ENCODE results near the gene LAPTM5. TPM values are rescaled to one million over a fixed set of nuclear protein-coding genes. Genes with fewer than 3 reads are reported as not detected.

LAPTM5 gene
- total and polyA plus RNA-seq, 10 of the 15 experiments (the other 5 are each of a cell fraction or from before 2014, with no cell fraction given) = 24.1 to 1,034 (median 687) TPM

- H3K9ac ChIP-seq (ENCODE audit: control insufficient read depth, insufficient read depth, low read length) = no peak overlapping the region
Observed at GRCh38 chr1:30783256-30783915, 25.8 kb upstream of the LAPTM5 start.

More at GRCh38 chr1:30783256-30783915, 25.8 kb upstream of the LAPTM5 start:
- Histone ChIP-seq H4K20me1 (ENCODE audit: control insufficient read depth, insufficient read depth) (no peaks in the 10 kb centered on the region), H3K79me2 (ENCODE audit: control insufficient read depth, insufficient read depth, low read length) (no peaks in the 10 kb centered on the region; the same call in none of the 2 replicates), H3K27ac (ENCODE audit: control insufficient read depth, insufficient read depth) (no peak overlapping the region), H3K4me1 (ENCODE audit: control insufficient read depth, insufficient read depth, low read length) (peaks cover 14% of the 10 kb centered on the region), H2AFZ (ENCODE audit: control insufficient read depth, low read depth, low read length) (no peak overlapping the region), H3K27me3 (replicated peaks in 1 of 2; ENCODE audit: control insufficient read depth in 2 of 2, insufficient read depth in 2 of 2, low read length in 1 of 2) (no peaks in the 10 kb centered on the region; a peak in 1 of 4 replicates), H3K36me3 (ENCODE audit: control insufficient read depth in 2 of 2, insufficient read depth in 2 of 2, low read length in 1 of 2) (no peaks in the 10 kb centered on the region), H3K4me3 (no peak overlapping the region), H3K4me2 (ENCODE audit: control insufficient read depth, insufficient read depth) (no peak overlapping the region), H3K9me3 (replicated peaks; ENCODE audit: control insufficient read depth, insufficient read depth, low read length) (no peaks in the 10 kb centered on the region)
- in situ Hi-C loops (cut with MboI) = no loop called here
- ChIA-PET POLR2A (interaction anchor here (0.6 to 3.7 kb wide), 4 partner anchors 21 to 165 kb away, joined by 3 to 18 read pairs (median 3); no protein-coding TSS in a partner anchor), RAD21 (ENCODE audit: unreplicated experiment) (interaction anchor here (0.6 to 9.5 kb wide), 16 partner anchors 8 to 1370 kb away, joined by 3 to 538 read pairs (median 4); partner anchors contain the start of genes MATN1 and SDC3), SMC1A (ENCODE audit: uncharacterized antibody, unreplicated experiment) (interaction anchor here (0.9 to 8.6 kb wide), 10 partner anchors 7 to 145 kb away, joined by 3 to 427 read pairs (median 6); partner anchors contain the start of genes LAPTM5 and MATN1), CTCF (interaction anchor here (0.7 to 11.7 kb wide), 29 partner anchors 7 to 175 kb away, joined by 3 to 516 read pairs (median 6); partner anchors contain the start of gene MATN1)
- intact Hi-C loops (cut with micrococcal nuclease; ENCODE audit: unreplicated experiment) = loop anchor here (5.0 kb wide), 1 partner anchor 144 kb away; no protein-coding TSS in a partner anchor
- DNase-seq (ENCODE audit: low read depth, low spot score) (no peak), ATAC-seq (peak; percentile 3), FAIRE-seq (no peak)
- no TSS peak for BruUV-seq (replicated peaks)
- WGBS (ENCODE audit: insufficient coverage, insufficient replicate concordance, low lambda C conversion rate, missing lambda C conversion rate) = 46% methylated on average over 16 of the region's 16 CpGs
- TF ChIP-seq ATF2 (IDR thresholded peaks at IDR 0.05; ENCODE audit: low read length) (no peak), YY1 (IDR thresholded peaks at IDR 0.05; ENCODE audit: low read depth, low read length) (no peak), NR2C1 (IDR thresholded peaks at IDR 0.05) (no peak), EP300 (IDR thresholded peaks at IDR 0.05; ENCODE audit: borderline replicate concordance in 1 of 2, control insufficient read depth in 1 of 2, low read depth in 2 of 2, low read length in 2 of 2) (no peak), NR2F1 (conservative IDR thresholded peaks at IDR 0.05) (no peak)

Measured in GM12878 (cell line).